ENCODE data around the gene ZSCAN12. TPM values are rescaled to one million over a fixed set of nuclear protein-coding genes. Genes with fewer than 3 reads are reported as not detected.

ZSCAN12 gene
- total RNA-seq, 1 donor from 2014 or later, result 1.8 TPM

DNA sequence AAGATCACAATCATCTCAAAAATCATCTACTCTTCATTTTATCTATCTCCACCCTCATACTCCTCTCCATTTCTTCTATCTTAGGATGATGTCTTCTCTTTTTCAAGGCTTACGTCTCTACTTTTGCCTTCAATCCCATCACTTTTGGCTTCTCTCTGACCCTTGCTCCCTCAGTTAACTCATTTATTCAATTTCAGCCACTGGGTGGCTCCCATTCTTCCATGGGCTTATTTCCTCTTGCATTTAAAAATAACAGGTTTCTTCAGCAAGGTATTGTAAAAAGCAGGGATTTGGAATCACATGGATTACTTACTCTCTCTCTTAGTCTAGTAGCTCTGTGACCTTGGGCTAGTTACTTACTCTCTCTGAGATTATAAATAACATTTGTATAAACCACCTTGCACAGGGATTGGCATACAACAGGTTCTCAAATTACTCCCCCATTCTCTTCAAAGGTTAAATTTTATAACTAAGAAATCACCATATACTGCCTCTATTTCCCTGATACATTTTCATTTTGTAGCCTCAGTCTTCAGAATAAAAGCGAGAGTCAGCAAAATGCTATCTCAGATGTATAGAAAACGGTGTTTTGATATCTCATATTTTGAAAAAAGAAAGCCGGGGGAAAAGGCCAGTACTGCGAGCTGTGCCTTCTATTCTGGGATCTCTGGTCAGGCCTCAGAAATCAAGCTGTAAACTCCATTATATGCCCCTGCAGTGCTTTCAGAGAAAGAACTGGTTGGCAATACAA is 5.5 kb downstream of the ZSCAN12 start:
- TF ChIP-seq, protein P1, sequence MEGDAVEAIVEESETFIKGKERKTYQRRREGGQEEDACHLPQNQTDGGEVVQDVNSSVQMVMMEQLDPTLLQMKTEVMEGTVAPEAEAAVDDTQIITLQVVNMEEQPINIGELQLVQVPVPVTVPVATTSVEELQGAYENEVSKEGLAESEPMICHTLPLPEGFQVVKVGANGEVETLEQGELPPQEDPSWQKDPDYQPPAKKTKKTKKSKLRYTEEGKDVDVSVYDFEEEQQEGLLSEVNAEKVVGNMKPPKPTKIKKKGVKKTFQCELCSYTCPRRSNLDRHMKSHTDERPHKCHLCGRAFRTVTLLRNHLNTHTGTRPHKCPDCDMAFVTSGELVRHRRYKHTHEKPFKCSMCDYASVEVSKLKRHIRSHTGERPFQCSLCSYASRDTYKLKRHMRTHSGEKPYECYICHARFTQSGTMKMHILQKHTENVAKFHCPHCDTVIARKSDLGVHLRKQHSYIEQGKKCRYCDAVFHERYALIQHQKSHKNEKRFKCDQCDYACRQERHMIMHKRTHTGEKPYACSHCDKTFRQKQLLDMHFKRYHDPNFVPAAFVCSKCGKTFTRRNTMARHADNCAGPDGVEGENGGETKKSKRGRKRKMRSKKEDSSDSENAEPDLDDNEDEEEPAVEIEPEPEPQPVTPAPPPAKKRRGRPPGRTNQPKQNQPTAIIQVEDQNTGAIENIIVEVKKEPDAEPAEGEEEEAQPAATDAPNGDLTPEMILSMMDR (IDR thresholded peaks at IDR 0.05; ENCODE audit: borderline replicate concordance), result no peak
- intact Hi-C loops (cut with micrococcal nuclease), result no loop called here
- DNase-seq, result no peak
- H3K4me3 ChIP-seq, result no peak overlapping the region
- peaks cover 30% of the 10 kb centered on the region for H3K4me1 ChIP-seq
- H3K27ac ChIP-seq (replicated peaks), result no peak overlapping the region
- peaks cover 65% of the 10 kb centered on the region for H3K36me3 ChIP-seq
- H3K27me3 ChIP-seq (ENCODE audit: low read depth), result no peaks in the 10 kb centered on the region
- no peaks in the 10 kb centered on the region for H3K9me3 ChIP-seq (replicated peaks)

DNA sequence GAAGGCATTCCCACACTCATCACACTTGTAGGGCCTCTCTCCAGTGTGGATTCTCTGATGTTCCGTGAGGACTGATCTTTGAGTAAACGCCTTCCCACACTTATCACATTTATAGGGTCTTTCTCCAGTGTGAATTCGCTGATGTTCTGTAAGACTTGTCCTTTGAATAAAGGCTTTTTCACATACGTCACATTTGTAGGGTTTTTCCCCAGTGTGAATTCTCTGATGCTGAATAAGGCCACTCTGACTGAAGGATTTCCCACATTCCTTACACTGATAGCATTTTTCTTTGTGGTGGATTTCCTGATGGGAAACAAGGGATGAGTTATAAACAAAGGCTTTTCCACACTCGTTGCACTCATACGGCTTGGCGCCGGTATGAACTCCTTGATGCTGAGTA is 8.9 kb downstream of the ZSCAN12 start:
- Histone ChIP-seq H3K27ac (replicated peaks) (no peak overlapping the region), H3K4me1 (no peaks in the 10 kb centered on the region), H3K9me3 (replicated peaks) (no peaks in the 10 kb centered on the region), H3K36me3 (peaks cover 56% of the 10 kb centered on the region), H3K4me3 (no peak overlapping the region), H3K27me3 (ENCODE audit: low read depth) (no peaks in the 10 kb centered on the region)
- TF ChIP-seq, protein P1 (IDR thresholded peaks at IDR 0.05; ENCODE audit: borderline replicate concordance), result no peak
- intact Hi-C loops (cut with micrococcal nuclease), result no loop called here
- no peak for DNase-seq

DNA sequence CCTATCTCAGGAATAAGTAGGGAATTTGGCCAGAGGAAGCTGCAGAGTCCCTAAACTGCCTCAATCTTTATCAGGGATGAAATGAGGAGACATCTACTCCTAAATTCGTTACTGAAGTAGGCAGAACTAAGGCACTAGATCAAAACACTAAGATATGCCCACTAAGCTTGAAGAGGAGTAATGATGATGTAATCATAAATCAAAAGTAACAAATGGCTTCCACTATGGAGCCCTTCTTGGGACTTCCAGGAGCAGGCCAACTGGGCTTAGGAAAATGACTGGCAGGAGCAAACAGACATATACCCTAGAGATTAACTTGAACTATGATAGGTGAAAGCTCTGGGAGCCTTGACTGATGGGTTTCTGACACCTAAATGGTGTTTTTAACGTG is 15.4 kb downstream of the ZSCAN12 start:
- no peaks in the 10 kb centered on the region for H3K9me3 ChIP-seq (replicated peaks)
- DNase-seq, result no peak
- H3K4me3 ChIP-seq, result no peak overlapping the region
- H3K27ac ChIP-seq (replicated peaks), result peak overlapping the region; percentile 85
- H3K4me1 ChIP-seq, result peaks cover 34% of the 10 kb centered on the region
- TF ChIP-seq, protein P1 (IDR thresholded peaks at IDR 0.05; ENCODE audit: borderline replicate concordance), result no peak
- intact Hi-C loops (cut with micrococcal nuclease), result no loop called here
- H3K27me3 ChIP-seq (ENCODE audit: low read depth), result no peaks in the 10 kb centered on the region
- peaks cover 36% of the 10 kb centered on the region for H3K36me3 ChIP-seq

DNA sequence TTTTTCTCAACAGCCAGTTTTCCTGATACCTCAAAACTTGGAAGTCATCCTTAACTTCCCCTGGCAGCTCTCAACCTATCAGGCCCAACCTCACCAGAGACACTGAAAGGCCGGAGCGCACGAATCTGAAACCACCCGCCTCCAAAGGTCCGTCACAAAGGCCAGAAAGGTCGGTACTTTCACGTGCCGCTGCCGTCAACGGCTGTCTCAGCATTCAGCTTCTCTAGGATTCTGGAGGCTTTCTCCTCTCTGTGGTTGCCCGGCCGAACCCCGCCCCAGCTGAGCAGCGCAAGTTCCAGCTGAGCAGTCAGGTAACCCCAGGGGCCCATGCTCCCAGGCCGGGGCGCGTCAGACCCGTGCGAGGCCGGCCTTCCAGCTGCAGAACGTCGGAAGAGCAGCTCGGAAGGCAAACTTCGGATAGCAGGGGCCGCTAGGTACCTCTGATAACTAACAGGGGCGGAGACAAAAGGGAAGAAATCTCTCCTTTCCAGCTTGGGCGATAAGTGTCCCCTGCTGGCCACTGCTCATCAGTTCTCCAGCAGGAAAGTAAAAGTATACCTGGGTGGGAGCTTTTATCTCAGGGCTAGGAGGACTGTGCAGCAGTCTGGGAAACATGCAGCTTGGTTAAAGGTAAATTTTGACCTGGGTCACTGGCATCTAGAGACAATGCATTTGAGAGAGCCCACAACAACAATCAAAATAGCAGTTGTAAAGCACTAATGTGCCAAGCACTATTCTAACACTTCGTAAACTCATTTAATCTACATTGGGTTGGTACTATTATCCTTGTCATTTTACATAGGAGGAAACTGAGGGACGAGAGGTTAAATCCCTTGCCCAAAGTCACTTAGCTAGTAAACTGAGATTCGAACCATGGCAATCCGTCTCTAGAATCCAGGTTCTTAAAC is 16.1 kb downstream of the ZSCAN12 start:
- intact Hi-C loops (cut with micrococcal nuclease), result no loop called here
- H3K27ac ChIP-seq (replicated peaks), result peak overlapping the region; percentile 85
- peak; percentile 84 for DNase-seq
- H3K4me1 ChIP-seq, result peaks cover 34% of the 10 kb centered on the region
- H3K9me3 ChIP-seq (replicated peaks), result peaks cover 5% of the 10 kb centered on the region
- TF ChIP-seq, protein P1 (IDR thresholded peaks at IDR 0.05; ENCODE audit: borderline replicate concordance), result peak; percentile 59
- H3K27me3 ChIP-seq (ENCODE audit: low read depth), result no peaks in the 10 kb centered on the region
- H3K36me3 ChIP-seq, result peaks cover 36% of the 10 kb centered on the region
- H3K4me3 ChIP-seq, result peak overlapping the region; percentile 68

DNA sequence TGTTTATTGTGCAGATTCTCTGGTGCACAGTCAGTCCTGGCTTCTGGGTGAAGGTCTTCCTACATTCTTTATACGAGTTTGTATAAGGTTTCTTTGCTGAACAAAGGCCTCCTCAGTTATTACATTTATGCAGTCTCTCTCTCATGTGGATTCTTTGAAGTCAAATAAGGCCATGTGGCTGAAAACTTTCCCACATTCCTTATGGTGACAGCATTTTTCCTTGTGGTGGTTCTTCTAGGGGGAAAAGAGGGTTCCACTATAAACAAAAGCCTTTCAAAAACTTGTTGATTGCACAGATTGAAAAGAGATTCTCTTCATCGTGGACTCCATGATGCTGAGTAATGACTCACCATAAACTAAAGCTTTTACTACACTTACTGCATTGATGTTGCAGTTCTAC is 19.2 kb downstream of the ZSCAN12 start:
- TF ChIP-seq, protein P1 (IDR thresholded peaks at IDR 0.05; ENCODE audit: borderline replicate concordance), result no peak
- Histone ChIP-seq H3K4me3 (no peak overlapping the region), H3K36me3 (peaks cover 45% of the 10 kb centered on the region), H3K27me3 (ENCODE audit: low read depth) (no peaks in the 10 kb centered on the region), H3K9me3 (replicated peaks) (peaks cover 9% of the 10 kb centered on the region), H3K4me1 (peaks cover 34% of the 10 kb centered on the region), H3K27ac (replicated peaks) (no peak overlapping the region)
- DNase-seq, result no peak
- intact Hi-C loops (cut with micrococcal nuclease), result no loop called here

Data from left ventricle myocardium inferior (tissue), 1 donor.